GM10248 (cell line): ENCODE data around the gene ZBED4.
"Not testable (repeated sequence)": the region's sequence is repeated elsewhere in the genome, so short reads cannot be mapped to it uniquely, and the experiment has no call there.

Experiments used
- CTCF ChIA-PET: fragments of 300-600 bp; sonication (Branson Sonifier 250); formaldehyde crosslinking; extraction: SDS; loops from one replicate; lab custom pipeline; 2021; ENCODE audit warnings: antibody characterized with exemption; lab: Yijun Ruan, JAX
- POLR2A ChIA-PET: fragments of 350-650 bp; sonication (Branson Sonifier 250); formaldehyde crosslinking; extraction: SDS; loops from one replicate; lab custom pipeline; 2020; ENCODE audit warnings: antibody characterized with exemption; lab: Yijun Ruan, JAX
- DNase-seq: peaks from one replicate; pipeline ENCODE4 v3.0.0; 2012; ENCODE audit errors: extremely low spot score
- TF ChIP-seq, protein P1 (sequence below): IDR thresholded peaks from 2 replicates; pipeline ENCODE4 v1.5.1; 2012; ENCODE audit warnings: mild to moderate bottlenecking, low read depth; ENCODE audit errors: extremely low read depth, missing control alignments, control extremely low read depth

Gene ZBED4

GRCh38 chr22:49820984-49821383, 32.7 kb upstream of the ZBED4 start:
- ChIA-PET POLR2A (interaction anchor here (1.3 kb wide), 1 partner anchor 60 kb away, joined by 4 read pairs; no protein-coding TSS in a partner anchor), CTCF (interaction anchor here (0.7 to 2.8 kb wide), 5 partner anchors 10 to 110 kb away, joined by 3 to 9 read pairs (median 3); no protein-coding TSS in a partner anchor)
- no peak for DNase-seq
- TF ChIP-seq, protein P1, sequence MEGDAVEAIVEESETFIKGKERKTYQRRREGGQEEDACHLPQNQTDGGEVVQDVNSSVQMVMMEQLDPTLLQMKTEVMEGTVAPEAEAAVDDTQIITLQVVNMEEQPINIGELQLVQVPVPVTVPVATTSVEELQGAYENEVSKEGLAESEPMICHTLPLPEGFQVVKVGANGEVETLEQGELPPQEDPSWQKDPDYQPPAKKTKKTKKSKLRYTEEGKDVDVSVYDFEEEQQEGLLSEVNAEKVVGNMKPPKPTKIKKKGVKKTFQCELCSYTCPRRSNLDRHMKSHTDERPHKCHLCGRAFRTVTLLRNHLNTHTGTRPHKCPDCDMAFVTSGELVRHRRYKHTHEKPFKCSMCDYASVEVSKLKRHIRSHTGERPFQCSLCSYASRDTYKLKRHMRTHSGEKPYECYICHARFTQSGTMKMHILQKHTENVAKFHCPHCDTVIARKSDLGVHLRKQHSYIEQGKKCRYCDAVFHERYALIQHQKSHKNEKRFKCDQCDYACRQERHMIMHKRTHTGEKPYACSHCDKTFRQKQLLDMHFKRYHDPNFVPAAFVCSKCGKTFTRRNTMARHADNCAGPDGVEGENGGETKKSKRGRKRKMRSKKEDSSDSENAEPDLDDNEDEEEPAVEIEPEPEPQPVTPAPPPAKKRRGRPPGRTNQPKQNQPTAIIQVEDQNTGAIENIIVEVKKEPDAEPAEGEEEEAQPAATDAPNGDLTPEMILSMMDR, result no peak

- DNase-seq, POLR2A ChIA-PET: not testable (repeated sequence)
- CTCF ChIA-PET, result interaction anchor here (1.0 to 2.8 kb wide), 3 partner anchors 11 to 103 kb away, joined by 3 to 9 read pairs (median 3); no protein-coding TSS in a partner anchor
Measured at GRCh38 chr22:49821741-49822140, 31.9 kb upstream of the ZBED4 start.

DNA sequence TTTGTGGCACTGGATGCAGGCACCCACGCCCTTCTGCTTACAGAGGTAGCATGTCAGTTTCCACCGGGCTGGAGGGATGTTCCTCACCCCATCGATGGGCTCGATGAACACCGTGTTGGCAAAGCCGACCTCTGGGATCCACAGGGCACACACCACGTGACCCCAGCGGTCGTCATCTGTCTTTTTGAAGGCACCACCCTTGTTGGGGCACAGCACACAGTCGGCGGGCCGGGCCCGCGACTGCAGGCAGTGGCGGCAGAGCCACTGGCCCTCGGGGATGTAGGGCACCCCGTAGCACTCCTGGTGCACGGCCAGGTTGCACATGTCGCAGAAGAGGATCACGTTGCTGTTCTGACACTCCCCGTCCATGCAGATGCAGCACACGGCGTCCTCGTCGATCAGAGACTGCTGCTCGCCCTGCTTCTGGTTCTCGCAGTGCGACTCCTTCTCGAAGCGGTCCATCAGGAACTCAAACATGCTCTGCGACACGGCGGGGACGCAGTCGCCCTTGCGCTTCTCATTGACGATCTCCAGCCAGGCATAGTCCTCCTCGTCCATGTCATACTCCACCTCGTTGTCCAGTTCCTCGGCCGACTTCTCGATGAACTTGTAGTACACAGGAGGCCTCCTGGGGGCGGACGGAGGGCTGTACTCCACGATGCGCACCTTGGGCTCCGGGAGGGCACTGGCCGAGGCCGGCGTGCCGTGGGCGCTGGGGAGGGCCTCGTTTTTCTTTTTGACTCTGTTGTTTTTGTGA, 30.2 kb upstream of the ZBED4 start:
- TF ChIP-seq, protein P1, result no peak
- CTCF ChIA-PET, result no interaction called here
- DNase-seq, result no peak
- POLR2A ChIA-PET, result no interaction called here

DNA sequence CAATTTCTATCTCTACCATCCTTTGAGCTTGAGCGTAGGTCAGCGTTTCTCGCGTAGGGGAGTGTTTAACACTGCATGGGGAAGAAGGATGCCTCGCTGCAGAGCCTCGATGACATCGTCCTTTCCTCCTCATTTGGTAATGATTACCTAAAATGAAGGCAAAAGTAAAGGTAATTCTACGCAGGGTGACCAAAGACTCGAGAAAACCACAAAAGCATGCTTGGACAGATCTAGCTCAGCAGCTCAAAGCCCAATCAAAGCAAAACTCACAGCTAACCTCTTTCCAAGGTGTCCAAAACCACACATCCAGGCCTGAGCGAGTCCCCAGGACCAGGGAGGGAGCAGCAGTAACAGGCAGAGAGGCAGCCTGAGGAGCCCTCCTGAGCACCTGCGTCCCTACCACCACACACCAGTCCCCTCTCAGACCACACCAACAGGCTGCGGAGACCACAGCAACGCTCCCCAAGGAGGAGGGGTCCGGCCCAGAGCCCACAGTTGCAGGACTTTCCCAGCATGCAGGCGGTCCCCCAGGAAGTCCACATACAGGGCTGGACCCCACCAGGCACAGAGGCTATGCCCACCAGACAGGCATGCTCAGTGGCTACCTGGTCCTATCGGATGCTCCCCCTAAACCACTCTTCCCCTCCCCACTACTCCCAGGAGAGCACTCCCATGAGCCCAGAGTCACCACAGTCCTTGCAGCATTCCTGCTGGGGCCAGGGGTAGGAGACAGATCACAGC, 29.3 kb upstream of the ZBED4 start:
- DNase-seq, result no peak
- ChIA-PET POLR2A (no interaction called here), CTCF (no interaction called here)
- TF ChIP-seq, protein P1, result no peak

DNA sequence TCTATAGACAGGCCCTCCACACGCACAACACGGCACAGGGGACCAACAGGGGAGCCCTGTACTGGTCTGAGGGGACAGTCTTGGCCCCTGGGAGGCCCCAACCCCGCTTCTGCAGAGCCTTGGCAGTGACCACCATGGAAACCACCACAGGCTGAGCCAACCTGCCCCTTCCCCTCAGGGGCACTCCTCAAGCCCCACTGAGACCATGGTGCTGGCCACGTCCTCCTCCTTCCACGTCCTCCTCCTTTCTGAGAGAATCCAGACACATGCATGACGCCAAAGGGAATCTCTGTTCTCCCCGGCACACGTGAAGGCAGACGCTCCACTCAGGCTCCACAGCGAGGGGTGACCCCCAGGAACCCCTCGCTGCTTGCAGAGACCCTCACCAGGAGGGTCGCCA, 28.7 kb upstream of the ZBED4 start:
- CTCF ChIA-PET, result interaction anchor here (0.8 kb wide), 1 partner anchor 105 kb away, joined by 3 read pairs; no protein-coding TSS in a partner anchor
- TF ChIP-seq, protein P1, result no peak
- no peak for DNase-seq
- POLR2A ChIA-PET, result interaction anchor here (1.2 kb wide), 1 partner anchor 8 kb away, joined by 5 read pairs; no protein-coding TSS in a partner anchor

DNA sequence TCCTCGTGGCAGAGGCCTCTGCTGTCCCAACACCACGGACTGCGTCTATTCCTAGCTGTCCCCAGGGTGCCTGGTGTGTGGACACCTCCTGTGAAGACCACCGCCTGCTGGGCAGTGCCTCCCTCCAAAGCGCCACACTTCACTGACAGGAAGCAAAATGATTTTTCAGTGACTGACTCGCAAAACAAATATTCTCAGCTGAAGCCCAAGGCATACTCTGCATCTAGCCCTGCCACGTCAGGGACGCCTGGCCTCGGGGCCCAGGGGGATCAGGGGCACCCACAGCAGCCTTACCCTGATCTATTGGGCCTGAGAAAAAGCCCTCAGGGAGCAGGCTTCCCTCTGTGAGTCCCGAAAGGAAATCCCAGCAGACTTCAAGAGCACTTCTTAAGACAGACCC, 28.2 kb upstream of the ZBED4 start:
- DNase-seq, result no peak
- POLR2A ChIA-PET, result interaction anchor here (1.2 kb wide), 1 partner anchor 8 kb away, joined by 5 read pairs; no protein-coding TSS in a partner anchor

More for the DNA sequence above, 28.2 kb upstream of the ZBED4 start:
- TF ChIP-seq, protein P1, result no peak
- CTCF ChIA-PET, result interaction anchor here (0.8 to 1.2 kb wide), 2 partner anchors 10 to 105 kb away, joined by 3 to 4 read pairs; no protein-coding TSS in a partner anchor
